ENCODE data around the gene FAM43B.
A peak's percentile ranks its signal among the peaks of the same experiment; 100 is the strongest.

Gene FAM43B

GRCh38 chr1:20588634-20589225, 36.4 kb downstream of the FAM43B start, which contains the start of gene CDA:
TSS of gene CDA (plus strand) at chr1:20589097. CDS start at chr1:20589130, 33 bp downstream.
- DNase-seq (ENCODE audit: low read depth in 2 of 2): peak in 1 of 2 donors; percentile 9
- peak within 1 kb of the TSS; percentile 5 to 44 for H3K4me3 ChIP-seq (replicated peaks in 1 of 2; ENCODE audit: low read depth in 2 of 2, low read length in 2 of 2)

GRCh38 chr1:20589331-20590278, 37.2 kb downstream of the FAM43B start:
- DNase-seq (ENCODE audit: low read depth in 2 of 2): peak; percentile 45 to 56
- TF ChIP-seq CTCF (IDR thresholded peaks at IDR 0.05; ENCODE audit: low read depth, low read length): no peak
- H3K4me3 ChIP-seq (replicated peaks in 1 of 2; ENCODE audit: low read depth in 2 of 2, low read length in 2 of 2): peak overlapping the region; percentile 5 to 44

More at GRCh38 chr1:20588634-20589225, 36.4 kb downstream of the FAM43B start, which contains the start of gene CDA:
- TF ChIP-seq CTCF (IDR thresholded peaks at IDR 0.05; ENCODE audit: low read depth, low read length): no peak

- DNase-seq (ENCODE audit: low read depth in 2 of 2): peak in 1 of 2 donors; percentile 62
- H3K4me3 ChIP-seq (replicated peaks in 1 of 2; ENCODE audit: low read depth in 2 of 2, low read length in 2 of 2): peak overlapping the region in 1 of 2 donors; percentile 44
- TF ChIP-seq CTCF (IDR thresholded peaks at IDR 0.05; ENCODE audit: low read depth, low read length): no peak
Measured at GRCh38 chr1:20590306-20590777, 38.0 kb downstream of the FAM43B start.

- no peak for DNase-seq (ENCODE audit: low read depth in 2 of 2)
- no peak overlapping the region for H3K4me3 ChIP-seq (replicated peaks in 1 of 2; ENCODE audit: low read depth in 2 of 2, low read length in 2 of 2)
- TF ChIP-seq CTCF (IDR thresholded peaks at IDR 0.05; ENCODE audit: low read depth, low read length): no peak
Measured at GRCh38 chr1:20593756-20594155, 41.4 kb downstream of the FAM43B start.

- TF ChIP-seq CTCF (IDR thresholded peaks at IDR 0.05; ENCODE audit: low read depth, low read length): no peak
- no peak for DNase-seq (ENCODE audit: low read depth in 2 of 2)
- H3K4me3 ChIP-seq (replicated peaks in 1 of 2; ENCODE audit: low read depth in 2 of 2, low read length in 2 of 2): no peak overlapping the region
Measured at GRCh38 chr1:20594746-20595145, 42.4 kb downstream of the FAM43B start.

- no peak for TF ChIP-seq CTCF (IDR thresholded peaks at IDR 0.05; ENCODE audit: low read depth, low read length)
- DNase-seq (ENCODE audit: low read depth in 2 of 2): no peak
- no peak overlapping the region for H3K4me3 ChIP-seq (replicated peaks in 1 of 2; ENCODE audit: low read depth in 2 of 2, low read length in 2 of 2)
Measured at GRCh38 chr1:20596106-20596505, 43.7 kb downstream of the FAM43B start.

Data from cardiac fibroblast (primary cell).